ENCODE results near the gene MGAT4A.

DNA sequence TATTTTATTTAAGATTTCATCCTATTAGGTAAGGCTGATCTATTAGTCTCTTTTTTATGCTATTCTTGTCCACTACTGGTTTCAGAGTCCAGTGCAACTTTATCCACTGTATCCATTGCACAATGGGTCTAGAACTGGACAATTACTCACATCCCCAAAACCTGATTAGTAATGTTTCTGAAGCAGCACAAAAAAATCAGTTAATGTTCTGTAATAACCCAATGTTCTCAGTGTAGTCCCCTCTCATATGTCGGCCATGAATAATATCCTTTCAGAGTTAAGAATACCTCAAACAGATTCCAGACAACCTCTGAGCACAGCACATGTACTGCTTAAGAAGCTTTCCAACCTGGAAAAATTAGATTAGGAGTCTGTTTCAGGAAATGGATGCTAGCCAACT lies 29.7 kb downstream of the MGAT4A start:
- TF ChIP-seq, protein P1, sequence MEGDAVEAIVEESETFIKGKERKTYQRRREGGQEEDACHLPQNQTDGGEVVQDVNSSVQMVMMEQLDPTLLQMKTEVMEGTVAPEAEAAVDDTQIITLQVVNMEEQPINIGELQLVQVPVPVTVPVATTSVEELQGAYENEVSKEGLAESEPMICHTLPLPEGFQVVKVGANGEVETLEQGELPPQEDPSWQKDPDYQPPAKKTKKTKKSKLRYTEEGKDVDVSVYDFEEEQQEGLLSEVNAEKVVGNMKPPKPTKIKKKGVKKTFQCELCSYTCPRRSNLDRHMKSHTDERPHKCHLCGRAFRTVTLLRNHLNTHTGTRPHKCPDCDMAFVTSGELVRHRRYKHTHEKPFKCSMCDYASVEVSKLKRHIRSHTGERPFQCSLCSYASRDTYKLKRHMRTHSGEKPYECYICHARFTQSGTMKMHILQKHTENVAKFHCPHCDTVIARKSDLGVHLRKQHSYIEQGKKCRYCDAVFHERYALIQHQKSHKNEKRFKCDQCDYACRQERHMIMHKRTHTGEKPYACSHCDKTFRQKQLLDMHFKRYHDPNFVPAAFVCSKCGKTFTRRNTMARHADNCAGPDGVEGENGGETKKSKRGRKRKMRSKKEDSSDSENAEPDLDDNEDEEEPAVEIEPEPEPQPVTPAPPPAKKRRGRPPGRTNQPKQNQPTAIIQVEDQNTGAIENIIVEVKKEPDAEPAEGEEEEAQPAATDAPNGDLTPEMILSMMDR (IDR thresholded peaks at IDR 0.05; ENCODE audit: low read length) = no peak
- no peak for TF ChIP-seq EZH2phosphoT487 (IDR thresholded peaks at IDR 0.05; ENCODE audit: low read length)

Measured in MM.1S (cell line).